LHCN-M2 (cell line): ENCODE data around the gene SH3PXD2A. TPM values are rescaled to one million over a fixed set of nuclear protein-coding genes. Genes with fewer than 3 reads are reported as not detected.
"Not testable (repeated sequence)": the region's sequence is repeated elsewhere in the genome, so short reads cannot be mapped to it uniquely, and the experiment has no call there.

Experiments used
- DNase-seq: peaks from one replicate; pipeline ENCODE4 v3.0.0-alpha.2; 2012; ENCODE audit warnings: low read depth
- total RNA-seq: library from RNA; depleted of rRNA; stranded (reverse); fragments of >200 nt; gene quantifications from 2 replicates; pipeline ENCODE4 v1.2.3, GENCODE V29; 2014

SH3PXD2A gene
- total RNA-seq, 1 experiment from 2014 or later = 18.4 TPM

DNA sequence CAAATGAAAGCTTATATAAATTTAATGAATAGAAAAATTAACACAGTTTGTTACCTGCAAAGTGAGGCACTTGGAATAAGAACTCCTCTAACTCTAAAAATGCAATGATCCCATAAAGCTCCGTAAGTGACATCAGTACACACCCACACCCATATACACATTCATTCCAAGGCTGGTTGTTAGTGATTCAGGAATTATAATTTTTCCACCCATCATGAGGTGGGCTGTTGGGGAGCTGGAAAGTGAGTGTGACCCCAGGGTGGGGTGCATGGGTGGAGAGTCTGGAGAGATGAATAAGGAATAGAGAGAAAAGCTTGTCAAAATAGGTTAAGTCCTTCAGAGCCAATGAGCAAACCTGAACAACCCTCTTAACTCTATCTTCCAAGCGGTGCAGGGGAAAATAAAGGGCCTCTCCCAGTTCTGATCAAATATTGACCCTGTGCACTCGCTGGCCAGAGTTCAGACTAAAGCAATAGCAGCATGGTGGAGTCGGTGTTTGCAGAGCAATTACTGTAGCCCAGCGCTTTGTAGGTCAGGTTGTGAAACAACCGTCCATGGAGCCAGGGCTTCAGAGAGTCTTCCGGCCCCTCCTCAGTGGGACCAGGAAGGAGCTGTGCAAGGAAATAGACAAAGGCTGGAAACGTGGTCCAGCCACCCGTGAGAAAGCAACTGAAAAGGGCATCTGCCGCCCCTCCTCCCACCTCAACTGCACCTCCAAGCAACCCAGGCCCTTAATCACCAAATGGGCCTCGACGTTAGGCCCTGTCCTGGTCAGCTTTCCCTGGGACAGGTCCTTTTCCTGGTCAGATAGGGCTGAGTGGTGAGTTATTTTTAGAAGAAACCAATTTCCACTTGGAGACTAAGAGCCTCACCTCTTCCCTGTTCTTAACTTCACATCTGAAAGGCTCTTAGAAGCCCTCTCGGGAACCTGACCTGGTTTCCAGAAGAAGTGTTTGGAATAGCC is 61.2 kb downstream of the SH3PXD2A start:
- DNase-seq = no peak

- DNase-seq = no peak
These were observed 61.9 kb downstream of the SH3PXD2A start for GRCh38 chr10:103793429-103793828.

DNA sequence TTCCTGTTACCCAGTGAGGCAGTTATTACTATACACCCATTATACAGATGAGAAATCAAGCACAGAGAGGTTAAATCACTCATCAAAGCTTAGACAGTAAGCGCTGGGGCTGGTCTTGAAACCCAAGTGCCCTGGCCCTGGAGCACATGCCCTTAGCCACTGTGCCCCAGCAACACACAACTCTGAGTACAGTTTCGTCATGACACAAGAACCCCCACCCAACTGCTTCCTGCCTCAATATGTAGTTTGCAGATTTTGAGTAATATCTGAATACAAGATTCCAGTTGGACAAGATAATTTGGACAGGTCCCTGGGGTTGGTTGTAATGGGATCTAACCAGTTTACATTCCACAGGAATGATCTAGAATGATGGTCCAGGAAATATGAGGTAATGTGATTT is 62.8 kb downstream of the SH3PXD2A start:
- DNase-seq = no peak

- DNase-seq = no peak
These were observed 63.5 kb downstream of the SH3PXD2A start for GRCh38 chr10:103791858-103792257.

- no peak for DNase-seq
These were observed 64.1 kb downstream of the SH3PXD2A start for GRCh38 chr10:103791291-103791690.

- DNase-seq = no peak
These were observed 64.8 kb downstream of the SH3PXD2A start for GRCh38 chr10:103790580-103790979.

DNA sequence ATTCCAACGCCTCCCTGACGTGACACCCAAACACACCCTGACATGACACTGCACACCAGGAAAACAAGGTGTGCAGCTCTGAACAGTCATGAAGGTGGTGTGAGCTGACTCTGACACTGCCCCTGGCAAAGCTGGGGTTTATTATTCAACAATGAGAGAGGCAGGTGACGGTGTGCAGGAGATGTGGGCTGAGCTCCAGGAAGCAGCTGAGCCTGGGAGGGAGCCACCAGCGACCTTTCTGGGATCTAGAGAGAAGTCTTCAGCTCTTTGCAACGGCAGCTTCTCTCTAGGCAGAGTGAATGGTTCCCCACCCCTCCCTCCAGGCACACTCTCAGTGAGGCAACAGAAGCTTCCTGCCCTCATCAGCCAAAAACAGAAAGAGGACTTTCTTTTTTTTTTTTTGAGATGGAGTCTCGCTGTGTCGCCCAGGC is 65.6 kb downstream of the SH3PXD2A start:
- DNase-seq = no peak

DNA sequence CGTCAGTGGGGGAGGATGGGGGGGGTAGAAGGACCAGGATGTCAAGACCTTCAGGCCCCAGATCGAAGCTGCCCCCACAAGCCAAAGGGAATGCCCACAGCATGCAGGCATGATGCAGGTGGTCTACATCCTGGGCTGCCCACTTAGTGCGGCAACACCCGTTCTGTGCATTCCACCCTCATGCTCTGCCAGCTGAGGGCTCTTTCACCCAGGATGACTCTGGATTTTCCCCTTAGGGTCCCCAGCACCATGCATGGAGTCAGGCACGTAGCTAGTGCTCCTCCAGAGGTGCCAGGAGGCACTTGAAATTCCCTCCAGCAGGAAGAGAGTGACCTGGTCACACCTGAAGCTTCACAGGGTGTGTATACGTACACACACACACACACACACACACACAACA is 66.2 kb downstream of the SH3PXD2A start:
- DNase-seq = no peak

- DNase-seq = no peak
These were observed 68.0 kb downstream of the SH3PXD2A start for GRCh38 chr10:103787331-103787730.

DNA sequence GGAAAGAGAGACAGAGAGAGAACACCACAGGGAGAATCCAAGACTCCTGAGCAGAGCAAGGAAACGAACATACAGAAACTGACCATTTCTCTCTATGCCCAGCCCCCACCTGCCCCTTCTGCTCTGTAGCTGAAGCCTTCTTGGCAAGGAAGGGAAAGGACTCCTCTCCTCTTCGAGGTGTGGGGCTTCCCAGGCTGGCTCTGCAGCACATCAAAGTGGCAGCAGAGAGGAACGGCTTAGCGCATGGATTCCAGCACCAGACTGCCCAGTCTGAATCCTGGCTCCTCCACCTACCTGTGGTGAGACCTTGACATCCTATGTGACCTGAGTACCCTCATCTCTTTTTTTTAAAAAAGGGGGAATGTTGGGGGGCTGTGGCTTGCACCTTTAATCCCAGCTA is 69.4 kb downstream of the SH3PXD2A start:
- no peak for DNase-seq

GRCh38 chr10:103784723-103785418 is 70.5 kb downstream of the SH3PXD2A start:
- no peak for DNase-seq

DNA sequence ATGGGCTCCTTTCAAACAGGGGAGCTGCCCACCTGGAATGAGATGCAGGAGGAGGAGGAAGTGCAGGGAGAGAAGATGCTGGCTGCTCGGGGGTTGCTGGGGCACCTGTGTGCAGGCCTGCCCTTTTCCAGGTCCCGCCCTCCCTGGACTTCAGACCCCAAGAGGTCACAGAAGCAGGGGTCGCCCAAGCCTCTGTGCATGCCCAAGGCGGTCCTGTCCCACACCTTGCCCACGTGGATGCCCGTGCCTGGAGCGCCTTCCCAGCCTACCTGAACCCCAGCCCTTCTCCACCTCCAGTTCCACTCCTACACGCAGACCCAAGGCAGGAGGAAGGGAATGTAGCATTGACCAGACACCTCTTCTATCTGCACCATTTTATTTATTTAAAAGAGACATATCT is 71.3 kb downstream of the SH3PXD2A start:
- no peak for DNase-seq

- DNase-seq = no peak
These were observed 71.7 kb downstream of the SH3PXD2A start for GRCh38 chr10:103783681-103784080.

DNA sequence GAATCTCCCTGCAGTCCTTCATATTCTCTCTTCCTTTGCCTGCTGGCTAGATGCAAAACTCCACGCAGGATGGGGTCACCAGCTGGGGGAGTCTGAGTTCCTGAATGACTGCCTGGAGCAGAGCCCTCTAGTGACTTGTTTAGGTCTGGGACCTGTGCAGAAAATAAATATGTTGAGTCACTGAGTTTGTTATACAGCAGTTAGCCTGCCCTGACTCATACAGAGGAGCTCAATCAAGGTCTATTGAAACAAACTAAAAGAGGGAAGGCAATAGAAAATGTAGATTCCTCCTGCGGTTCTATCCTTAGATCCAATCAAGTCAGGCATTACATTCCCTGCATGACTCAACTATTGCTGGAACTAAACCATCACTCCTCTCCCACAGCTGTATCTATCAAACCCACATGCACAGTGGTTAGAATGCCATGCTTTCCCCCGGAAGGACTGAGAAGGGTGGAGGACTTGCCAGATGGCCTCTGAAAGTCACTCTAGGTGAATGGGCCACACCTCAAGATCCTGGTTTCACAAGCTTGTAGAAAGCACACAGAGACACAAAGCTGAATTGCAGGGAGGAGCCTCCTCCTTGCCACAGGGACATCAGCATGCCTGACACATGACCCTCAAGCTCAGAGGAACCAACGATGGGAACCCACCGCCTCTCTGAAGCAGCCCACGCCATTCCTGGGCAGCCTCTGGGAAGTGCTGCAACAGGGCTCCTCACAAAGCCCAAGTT is 73.9 kb downstream of the SH3PXD2A start:
- DNase-seq = peak; percentile 85

DNA sequence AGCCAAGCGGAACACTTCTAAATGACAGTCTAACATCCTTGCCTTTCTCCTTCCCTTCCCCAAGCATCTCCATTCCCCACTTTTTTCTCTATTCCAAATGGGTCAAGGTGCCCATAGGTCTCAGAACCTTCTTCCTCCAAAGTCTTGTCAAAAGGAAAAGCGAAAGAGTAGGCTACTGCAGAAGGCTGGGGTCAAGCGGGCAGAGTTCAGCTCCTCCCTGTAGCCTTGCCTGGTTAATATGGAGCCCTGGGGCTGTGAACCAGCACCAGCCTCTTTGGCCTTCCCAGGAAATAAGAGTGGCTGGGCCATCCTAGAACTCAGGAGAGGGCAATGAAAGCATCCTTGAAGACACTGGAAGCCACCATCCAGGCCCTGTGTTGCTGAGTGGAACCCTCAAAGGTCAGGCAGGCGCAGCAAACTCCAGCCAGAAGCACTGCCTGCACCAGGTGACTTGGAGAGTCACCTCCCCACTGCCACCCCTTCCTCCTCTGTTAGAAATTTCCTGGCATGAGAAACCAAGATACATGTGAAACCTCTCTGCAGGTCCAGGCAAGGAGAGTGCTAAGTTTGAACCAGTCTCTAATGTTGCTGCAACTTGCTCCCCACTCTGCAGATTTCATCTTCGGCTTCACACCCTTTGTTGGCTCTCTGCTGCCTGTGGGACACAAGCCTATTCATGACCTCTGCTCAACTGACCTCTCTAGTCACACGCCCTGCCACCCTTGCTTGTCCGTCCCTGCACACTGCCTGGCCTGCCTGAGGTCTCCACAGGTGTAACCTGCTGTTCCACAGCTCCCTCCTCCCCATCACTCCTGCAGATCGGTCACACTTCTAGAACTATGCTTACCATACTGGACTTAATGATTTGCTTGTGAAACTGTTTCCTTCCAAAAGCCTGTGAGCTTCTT is 74.9 kb downstream of the SH3PXD2A start:
- no peak for DNase-seq

DNA sequence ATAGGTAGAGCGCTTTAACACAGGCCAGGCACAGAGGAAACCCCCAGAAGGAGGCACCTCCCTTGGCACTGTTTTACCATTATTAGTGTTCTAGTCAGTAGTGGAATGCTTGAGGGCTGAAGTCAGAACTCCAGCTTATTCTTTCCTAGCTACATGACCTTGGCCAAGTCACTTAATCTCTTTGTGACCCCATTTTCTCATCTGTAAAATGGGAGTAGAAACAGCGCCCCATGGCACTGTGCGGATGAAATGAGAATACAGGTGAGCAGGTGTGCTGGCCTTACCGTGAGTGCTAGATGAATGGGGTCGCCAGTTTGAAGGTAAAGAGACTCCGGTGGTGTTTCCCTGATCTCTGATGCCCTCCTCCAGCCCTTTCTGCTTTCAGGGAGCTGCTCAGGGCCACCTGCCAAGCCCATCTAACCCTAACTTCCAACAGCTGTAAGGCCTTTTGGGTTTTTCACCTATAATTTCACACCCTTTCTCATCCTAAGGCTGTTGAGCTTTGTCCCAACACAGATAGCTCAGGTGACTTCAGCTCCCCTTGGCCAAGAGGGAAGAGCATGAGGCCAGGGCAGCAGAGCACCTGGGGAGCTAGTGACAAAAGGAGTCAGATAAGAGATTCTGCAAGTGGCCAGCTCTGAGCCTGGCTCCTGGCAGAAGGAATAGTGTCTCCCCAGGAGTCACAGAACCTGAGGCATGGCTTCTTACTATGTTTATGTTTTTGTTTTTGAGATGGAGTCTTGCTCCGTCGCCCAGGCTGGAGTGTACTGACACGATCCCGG is 76.8 kb downstream of the SH3PXD2A start:
- no peak for DNase-seq

DNA sequence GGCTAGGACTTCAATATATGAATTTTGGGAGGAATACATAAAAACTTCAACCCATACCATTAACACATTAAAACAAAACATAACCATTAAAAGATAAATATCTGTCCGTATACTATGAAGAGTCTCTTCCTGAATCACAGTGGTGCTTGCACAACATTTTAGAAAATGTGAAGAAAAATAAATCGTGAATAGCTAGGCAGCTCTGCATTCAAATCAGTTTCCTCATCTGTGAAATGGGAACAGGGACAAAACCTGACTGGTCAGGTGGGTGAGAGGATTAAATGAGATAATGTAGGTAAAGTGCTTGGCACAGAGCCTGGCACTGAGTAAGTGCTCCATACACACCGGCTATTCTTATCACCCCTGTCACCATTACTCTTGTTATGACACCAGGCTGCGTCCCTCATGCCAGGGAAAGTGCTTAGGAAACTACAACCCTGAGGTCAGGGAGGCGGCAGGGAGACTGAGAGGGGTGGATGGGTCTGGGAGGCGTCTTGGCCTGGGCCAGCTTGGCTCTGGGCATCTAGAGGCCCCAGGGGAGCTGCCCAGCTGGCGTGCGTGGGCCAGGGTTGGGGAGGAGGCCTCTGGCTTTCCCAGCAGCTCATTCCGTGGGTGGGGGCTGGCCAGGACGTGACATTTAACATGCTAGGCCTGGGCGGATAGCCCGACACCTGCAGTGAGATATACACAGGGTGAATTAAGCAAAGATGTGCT is 78.3 kb downstream of the SH3PXD2A start:
- DNase-seq = peak; percentile 19

- DNase-seq = no peak
These were observed 79.6 kb downstream of the SH3PXD2A start for GRCh38 chr10:103775776-103776175.

- DNase-seq = not testable (repeated sequence)
These were observed 82.5 kb downstream of the SH3PXD2A start for GRCh38 chr10:103772846-103773245.
